GM19467 (cell line): ENCODE measurements around the gene ANKFN1.

Experiments used
- ATAC-seq: cut with Tn5 transposase; IDR thresholded peaks from one replicate; pipeline ENCODE4 v1.9.1; 2021; ENCODE audit warnings: mild to moderate bottlenecking, moderate library complexity; ENCODE audit not compliant: unreplicated experiment

ANKFN1 gene

GRCh38 chr17:56142325-56142724 lies 10.9 kb upstream of the ANKFN1 start:
- no peak for ATAC-seq

- no peak for ATAC-seq
Measured at GRCh38 chr17:56142781-56143180, 10.5 kb upstream of the ANKFN1 start.

GRCh38 chr17:56144223-56144622 lies 9.1 kb upstream of the ANKFN1 start:
- ATAC-seq: no peak

GRCh38 chr17:56146534-56146933 lies 6.7 kb upstream of the ANKFN1 start:
- no peak for ATAC-seq

DNA sequence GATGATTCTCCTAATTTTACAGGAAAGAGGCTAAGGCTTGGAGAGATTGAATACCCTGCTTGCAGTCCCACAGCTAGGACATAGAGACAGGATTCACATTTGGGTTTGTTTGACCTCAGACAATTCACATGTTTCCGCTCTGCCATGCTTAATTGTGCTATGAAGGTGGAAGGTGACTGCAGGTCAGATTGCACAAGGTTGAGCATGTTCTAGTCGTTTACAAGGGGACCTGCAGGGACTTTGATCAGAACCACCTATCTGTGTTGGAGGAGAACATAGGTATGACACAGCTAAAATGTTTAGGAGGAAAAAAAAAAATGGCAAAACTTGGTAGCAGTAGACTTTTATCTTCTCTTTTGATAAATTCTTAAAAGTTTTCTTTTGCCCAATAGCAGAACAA lies 4.9 kb upstream of the ANKFN1 start:
- ATAC-seq: no peak

DNA sequence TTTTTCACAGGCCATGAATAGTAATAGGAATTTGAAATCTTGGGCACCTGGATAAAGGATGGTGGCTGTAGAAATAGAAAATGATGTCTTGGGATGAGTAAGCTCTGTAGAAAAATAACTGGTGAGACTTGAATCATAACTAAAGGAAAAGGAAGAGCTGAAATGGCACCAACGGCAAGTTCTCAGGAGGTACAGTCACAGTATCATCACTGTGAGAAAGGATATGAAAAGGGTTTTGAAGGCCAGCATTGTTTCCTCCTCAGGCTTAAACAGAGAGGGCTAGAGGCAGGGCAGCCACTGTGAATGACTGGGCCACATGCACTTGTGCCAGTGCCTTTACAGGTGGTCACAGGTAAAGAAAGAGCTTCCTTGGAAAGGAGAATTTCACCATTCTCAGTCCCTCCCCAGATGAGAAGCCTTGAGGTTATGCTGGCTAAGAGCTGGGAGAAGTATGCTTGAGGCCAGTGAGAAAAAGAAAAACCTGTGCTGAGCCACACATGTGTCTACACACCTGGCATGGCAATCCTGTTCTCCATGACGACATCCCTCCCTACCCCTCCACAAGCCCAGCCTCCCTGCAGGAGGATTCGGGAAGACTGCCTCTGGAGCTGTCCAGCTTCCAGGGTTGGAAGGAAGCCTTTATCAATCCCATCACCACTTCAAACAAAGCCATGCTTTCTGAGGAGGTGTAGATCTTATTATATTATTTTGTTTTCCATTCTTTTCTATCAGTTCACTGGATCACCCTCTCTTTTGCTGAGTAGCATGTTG lies 3.8 kb upstream of the ANKFN1 start:
- ATAC-seq: no peak

- no peak for ATAC-seq
Measured at GRCh38 chr17:56150649-56151048, 2.6 kb upstream of the ANKFN1 start.

GRCh38 chr17:56157845-56158244 lies 4.6 kb downstream of the ANKFN1 start:
- ATAC-seq: no peak

DNA sequence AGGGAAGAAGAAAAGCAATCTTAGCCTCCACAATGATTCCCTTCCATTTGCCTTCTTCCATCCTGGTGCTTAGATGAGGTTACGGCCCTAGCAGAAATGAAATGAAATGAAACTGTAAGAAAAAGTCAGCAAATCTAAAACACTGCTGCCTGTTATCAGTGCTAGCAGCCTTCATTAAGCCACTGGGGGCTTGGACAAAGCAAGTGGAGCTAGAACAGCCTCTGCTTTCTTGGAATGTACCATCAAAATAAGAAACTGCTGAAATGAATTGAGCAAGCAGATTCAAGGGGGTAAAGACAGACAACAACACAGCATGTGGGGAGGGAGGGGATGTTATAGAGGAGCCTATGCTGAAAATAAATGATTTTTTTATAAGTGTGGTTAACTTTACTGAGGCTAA lies 5.1 kb downstream of the ANKFN1 start:
- no peak for ATAC-seq

- no peak for ATAC-seq
Measured at GRCh38 chr17:56158915-56159825, 5.9 kb downstream of the ANKFN1 start.

- no peak for ATAC-seq
Measured at GRCh38 chr17:56159826-56160380, 6.6 kb downstream of the ANKFN1 start.

GRCh38 chr17:56160422-56160821 lies 7.1 kb downstream of the ANKFN1 start:
- no peak for ATAC-seq

DNA sequence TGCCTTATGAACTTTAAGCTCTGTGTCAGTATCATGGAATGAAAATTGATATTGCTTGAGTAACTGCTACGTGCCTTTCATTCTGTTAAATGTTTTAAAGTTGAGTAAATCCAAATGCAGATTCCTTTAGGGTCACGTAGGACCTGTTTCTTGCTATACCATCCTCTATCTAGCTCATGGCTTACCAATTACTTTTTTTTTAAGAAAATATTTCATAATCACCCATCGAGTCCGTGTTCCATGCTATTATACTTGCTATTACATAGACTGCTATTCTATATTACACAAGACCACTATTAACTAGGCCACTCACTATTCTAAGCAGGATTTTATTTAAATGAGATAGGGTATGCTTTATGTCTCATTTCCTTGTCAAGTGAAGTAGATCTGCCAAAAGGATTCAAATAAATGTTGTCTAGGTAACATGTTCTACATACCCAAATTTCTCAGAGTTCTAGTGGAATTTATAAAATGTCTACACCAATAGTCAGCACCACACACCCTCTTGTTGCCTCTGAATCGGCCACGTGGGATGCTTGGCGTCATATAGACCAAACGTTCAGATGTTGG lies 11.9 kb downstream of the ANKFN1 start:
- ATAC-seq: no peak

DNA sequence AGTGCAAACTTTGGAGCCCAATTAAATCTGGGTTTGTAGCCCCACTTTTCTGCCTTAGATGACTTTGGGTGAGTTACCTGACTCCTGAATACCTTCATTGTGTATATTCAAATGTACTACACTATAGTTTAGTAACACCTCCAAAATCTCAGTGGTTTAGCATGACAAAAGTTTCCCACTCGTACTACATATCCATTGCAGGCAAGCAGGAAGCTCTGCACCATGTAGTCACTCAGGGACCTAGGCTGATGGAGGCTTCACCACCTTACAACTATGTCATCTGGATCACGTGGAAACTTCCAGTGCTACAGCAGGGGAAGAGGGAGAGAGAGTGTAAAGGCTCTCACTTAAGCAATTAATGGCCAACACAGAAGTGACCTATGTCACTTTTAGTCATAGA lies 14.2 kb downstream of the ANKFN1 start:
- no peak for ATAC-seq

- no peak for ATAC-seq
Measured at GRCh38 chr17:56169621-56170020, 16.3 kb downstream of the ANKFN1 start.

DNA sequence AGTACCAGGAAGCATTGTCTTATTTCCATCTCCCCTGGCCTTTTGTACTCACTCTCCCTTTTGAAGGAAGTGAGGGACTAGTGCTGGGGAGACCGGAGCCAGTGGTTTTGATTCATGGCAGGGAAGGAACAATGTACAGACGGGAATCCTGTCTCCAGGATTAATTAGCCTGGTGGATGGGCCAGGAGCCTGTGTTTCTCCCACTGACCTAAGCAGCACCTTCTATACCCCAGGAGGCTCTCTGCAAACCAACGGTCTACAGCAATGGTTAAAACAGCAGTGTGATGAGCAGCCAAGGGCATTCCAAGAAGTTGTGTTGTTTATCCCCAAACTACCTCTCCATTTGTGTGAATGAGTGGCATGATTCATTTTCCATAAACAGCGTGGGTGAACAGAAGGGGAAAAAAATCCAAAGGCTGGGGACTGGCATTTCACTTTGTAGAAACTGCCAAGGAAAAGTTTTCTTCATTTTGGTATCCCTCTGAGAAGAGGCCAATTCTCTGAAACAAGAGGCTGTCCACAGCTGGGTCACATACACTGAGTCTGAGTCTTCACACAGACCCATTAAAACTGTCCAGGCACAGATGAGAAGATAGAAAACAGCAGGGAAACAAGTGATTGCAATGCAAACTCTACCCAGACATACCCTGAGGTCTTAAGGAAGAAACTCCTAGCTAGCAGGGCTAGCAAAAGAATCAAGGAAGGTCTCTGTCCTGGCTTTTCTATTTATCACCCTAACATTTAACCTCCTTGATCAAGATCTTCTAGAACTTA lies 18.1 kb downstream of the ANKFN1 start:
- no peak for ATAC-seq

DNA sequence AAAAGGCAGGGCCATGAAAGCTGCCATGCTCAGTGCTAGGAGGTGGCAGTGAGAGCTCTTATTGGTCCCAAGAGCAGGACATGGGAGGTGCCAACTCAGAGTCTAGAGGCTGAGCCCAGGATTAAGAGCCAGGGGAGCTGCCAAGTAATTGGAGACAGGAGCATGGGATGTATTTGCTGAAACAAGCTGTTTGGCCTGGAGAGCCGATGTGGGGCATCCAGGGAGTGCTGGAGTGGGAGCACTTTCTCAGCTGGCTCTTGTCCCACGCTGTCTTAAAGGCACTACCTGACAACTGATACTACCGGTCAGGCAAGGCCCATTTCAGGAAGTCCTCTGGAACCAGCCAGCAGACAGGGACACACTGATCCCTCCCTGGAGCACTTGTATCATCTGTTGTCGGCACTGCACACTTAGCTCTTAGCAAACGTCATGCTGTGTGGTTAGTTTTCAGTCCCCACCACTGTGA lies 19.3 kb downstream of the ANKFN1 start:
- no peak for ATAC-seq

DNA sequence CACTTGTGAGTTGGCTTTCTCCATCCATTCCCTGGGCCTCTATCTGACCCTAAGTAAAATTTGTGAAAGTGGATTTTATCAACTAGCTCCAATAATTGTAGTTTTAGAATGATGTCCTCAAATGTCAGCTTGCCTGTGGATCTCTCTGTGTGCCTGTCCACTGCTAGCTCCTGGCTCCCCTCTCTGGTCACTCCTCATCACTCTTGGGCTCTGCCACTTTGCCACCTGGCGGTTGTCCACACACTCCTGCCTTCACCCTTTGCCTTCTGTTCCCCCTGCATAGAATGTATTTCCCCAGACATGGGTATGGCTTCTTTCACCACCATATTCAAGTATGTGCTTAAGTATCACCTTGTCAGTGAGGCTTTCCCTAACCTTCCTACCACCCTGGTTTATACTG lies 19.8 kb downstream of the ANKFN1 start:
- ATAC-seq: no peak

DNA sequence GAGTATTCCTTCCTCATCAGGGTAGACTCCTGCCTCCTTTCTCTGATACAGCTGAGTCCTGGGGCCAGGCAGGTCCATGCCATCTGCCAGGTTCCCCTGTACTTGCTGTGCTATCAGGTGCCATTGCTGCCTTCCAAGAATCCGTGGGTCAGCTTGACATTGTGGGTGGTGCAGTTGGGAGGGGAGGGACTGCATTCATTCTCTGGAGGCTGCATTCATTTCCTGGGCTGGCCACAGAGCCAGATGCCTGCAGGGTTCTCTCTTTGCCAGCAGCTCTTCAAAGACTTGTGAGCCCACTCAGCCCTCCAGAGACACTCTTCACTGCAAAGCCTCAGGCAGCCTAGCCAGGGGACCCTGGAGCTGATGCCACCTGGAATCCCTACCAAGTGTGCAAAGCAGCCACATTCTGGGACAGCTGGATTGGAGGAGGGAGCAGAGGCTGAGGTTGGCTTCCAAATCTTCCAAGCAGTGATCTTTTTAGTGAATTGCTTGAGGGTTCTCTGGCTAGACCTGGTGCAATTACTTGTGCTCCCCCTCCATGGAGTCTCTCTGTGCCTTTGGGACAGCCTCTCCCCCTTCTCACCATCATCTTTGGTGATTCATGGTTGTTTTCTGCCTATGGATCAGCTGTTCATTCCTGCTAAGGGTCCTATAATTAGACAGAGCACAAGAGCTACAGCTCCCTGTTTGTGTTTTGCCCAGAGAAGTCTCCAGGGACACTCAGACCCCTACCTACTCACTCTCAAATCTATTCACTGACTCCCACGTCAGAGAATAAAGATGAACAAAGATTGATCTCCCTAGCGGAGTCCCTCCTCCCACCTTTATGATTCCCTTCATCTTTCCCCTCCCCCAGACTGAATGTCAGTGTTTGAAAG lies 20.9 kb downstream of the ANKFN1 start:
- ATAC-seq: no peak
